Measurements from ENCODE around the gene C5orf58.

DNA sequence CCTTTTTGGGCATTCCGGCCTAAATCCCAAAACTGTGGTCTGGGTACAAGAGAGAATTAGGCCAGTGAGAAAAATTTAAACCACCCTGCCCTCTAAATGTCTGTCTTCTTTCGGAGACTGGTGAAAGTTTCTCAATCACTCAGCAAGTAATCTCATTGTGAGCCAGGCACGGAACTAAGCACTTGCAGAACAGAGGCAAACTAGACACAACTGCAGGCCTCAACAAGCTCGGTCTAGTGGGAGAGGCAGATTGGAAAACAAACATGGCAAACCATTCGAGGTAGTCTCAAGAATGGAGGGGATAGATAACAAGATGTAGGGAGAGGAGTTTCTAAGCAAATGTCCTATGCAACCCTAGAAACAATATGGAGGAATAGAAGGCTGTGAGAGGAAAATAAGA is 8.9 kb upstream of the C5orf58 start:
- TF ChIP-seq, protein P1, sequence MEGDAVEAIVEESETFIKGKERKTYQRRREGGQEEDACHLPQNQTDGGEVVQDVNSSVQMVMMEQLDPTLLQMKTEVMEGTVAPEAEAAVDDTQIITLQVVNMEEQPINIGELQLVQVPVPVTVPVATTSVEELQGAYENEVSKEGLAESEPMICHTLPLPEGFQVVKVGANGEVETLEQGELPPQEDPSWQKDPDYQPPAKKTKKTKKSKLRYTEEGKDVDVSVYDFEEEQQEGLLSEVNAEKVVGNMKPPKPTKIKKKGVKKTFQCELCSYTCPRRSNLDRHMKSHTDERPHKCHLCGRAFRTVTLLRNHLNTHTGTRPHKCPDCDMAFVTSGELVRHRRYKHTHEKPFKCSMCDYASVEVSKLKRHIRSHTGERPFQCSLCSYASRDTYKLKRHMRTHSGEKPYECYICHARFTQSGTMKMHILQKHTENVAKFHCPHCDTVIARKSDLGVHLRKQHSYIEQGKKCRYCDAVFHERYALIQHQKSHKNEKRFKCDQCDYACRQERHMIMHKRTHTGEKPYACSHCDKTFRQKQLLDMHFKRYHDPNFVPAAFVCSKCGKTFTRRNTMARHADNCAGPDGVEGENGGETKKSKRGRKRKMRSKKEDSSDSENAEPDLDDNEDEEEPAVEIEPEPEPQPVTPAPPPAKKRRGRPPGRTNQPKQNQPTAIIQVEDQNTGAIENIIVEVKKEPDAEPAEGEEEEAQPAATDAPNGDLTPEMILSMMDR (IDR thresholded peaks at IDR 0.05; ENCODE audit: insufficient read depth, low read depth, low read length), result no peak
- no peak for TF ChIP-seq EZH2 (IDR thresholded peaks at IDR 0.05; ENCODE audit: insufficient read depth, low read length)
